Measurements from ENCODE around the gene POMGNT2. TPM values are rescaled to one million over a fixed set of nuclear protein-coding genes. Genes with fewer than 3 reads are reported as not detected.

Gene POMGNT2
- total and polyA plus RNA-seq, 5 experiments from 2014 or later: 5.5 to 10.3 (median 6.3) TPM

DNA sequence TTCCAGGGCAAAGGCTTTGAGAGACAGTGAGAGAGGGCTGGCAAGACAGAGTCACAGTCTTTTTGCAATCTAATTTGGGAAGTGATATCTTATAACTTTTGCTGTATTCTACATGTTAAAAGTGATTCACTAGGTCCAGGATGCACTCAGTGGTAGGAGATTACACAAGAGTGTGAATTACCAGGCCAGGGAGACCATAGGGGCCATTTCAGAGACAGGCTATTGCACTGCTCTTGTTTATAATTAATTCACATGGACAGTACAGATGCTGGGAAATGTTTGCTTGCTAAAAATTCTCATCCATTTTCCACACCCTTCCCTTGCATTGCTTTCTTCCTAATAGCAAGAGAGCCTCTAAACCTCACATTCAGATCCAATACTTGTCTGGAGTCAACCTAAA is 22.6 kb upstream of the POMGNT2 start:
- H3K4me1 Mint-ChIP-seq: no peaks in the 10 kb centered on the region
- POLR2A ChIA-PET: no interaction called here
- DNase-seq: no peak
- peaks cover 0 to 2% (median 0%) of the 10 kb centered on the region in 5 donors for H3K27me3 Mint-ChIP-seq
- H3K9me3 Mint-ChIP-seq: peaks cover 2 to 12% (median 9%) of the 10 kb centered on the region in 9 donors
- no peak overlapping the region for H3K4me3 Mint-ChIP-seq
- peak overlapping the region in 1 of 10 donors; percentile 17 for H3K27ac Mint-ChIP-seq
- peaks cover 0 to 14% (median 0%) of the 10 kb centered on the region in 3 donors for H3K36me3 Mint-ChIP-seq
- no peak for ATAC-seq

- no peak overlapping the region for H3K27ac Mint-ChIP-seq
- DNase-seq (no peak), ATAC-seq (no peak)
- H3K27me3 Mint-ChIP-seq: no peaks in the 10 kb centered on the region
- H3K9me3 Mint-ChIP-seq: peaks cover 2 to 21% (median 11%) of the 10 kb centered on the region in 9 donors
- no peak overlapping the region for H3K4me3 Mint-ChIP-seq
- peaks cover 0 to 18% (median 0%) of the 10 kb centered on the region in 3 donors for H3K36me3 Mint-ChIP-seq
- H3K4me1 Mint-ChIP-seq: no peaks in the 10 kb centered on the region
- POLR2A ChIA-PET: interaction anchor here (0.6 to 1.6 kb wide), 2 partner anchors 17 to 48 kb away, joined by 4 read pairs; no protein-coding TSS in a partner anchor
Observed at GRCh38 chr3:43126536-43126935, 20.7 kb upstream of the POMGNT2 start.

GRCh38 chr3:43123895-43124294 is 18.0 kb upstream of the POMGNT2 start:
- Mint-ChIP-seq H3K27me3 (peaks cover 0 to 2% (median 0%) of the 10 kb centered on the region in 5 donors), H3K9me3 (peaks cover 2 to 21% (median 11%) of the 10 kb centered on the region in 9 donors), H3K4me1 (peaks cover 0 to 3% (median 0%) of the 10 kb centered on the region in 4 donors), H3K4me3 (no peak overlapping the region), H3K27ac (no peak overlapping the region), H3K36me3 (peaks cover 0 to 18% (median 0%) of the 10 kb centered on the region in 3 donors)
- POLR2A ChIA-PET: no interaction called here
- no peak for ATAC-seq
- DNase-seq: no peak

DNA sequence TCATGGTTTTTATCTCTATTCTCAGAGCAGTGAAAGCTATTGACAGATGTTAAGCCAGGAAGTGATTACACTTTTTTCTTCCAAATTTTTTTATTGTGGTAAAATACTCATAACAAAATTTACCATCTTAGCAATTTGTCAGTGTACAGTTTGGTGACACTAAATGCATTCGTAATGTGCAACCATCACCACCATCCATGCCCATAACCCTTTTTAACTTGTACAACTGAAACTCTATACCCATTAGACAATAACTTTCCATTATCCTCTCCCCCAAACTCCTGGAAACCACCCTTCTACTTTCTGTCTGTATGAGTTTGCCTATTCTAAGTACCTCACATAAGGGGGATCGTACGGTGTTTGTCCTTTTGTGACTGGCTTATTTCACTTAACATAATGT is 15.1 kb upstream of the POMGNT2 start:
- H3K9me3 Mint-ChIP-seq: peaks cover 2 to 21% (median 11%) of the 10 kb centered on the region in 9 donors
- H3K36me3 Mint-ChIP-seq: peaks cover 0 to 18% (median 0%) of the 10 kb centered on the region in 3 donors
- H3K4me1 Mint-ChIP-seq: peaks cover 0 to 3% (median 0%) of the 10 kb centered on the region in 4 donors
- no peak for DNase-seq
- POLR2A ChIA-PET: interaction anchor here (0.6 kb wide), 1 partner anchor 110 kb away, joined by 3 read pairs; no protein-coding TSS in a partner anchor
- H3K27ac Mint-ChIP-seq: no peak overlapping the region
- no peak for ATAC-seq
- peaks cover 1 to 7% (median 2%) of the 10 kb centered on the region in 5 donors for H3K27me3 Mint-ChIP-seq
- H3K4me3 Mint-ChIP-seq: no peak overlapping the region

DNA sequence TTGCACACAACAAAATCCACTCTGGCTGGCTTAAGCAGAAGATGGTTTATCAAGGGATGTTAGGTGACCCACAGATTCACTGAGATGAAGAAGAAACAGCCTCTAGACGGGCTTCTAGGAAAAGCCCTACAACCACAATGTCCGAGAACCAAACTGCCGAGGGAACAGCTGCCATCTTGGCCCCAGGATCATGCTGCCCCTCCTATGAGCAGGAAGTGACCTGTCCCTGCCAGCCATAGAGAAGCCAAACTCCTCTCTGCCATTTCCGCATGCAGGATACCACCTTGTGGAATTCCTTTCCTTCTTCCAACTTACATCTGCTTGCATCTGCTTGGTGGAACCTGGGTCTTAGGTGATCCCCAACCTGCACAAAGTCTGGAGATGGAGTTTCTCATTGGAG is 11.4 kb upstream of the POMGNT2 start:
- Mint-ChIP-seq H3K9me3 (peaks cover 0 to 2% (median 0%) of the 10 kb centered on the region in 9 donors), H3K4me1 (peaks cover 2 to 8% (median 6%) of the 10 kb centered on the region in 4 donors), H3K4me3 (no peak overlapping the region), H3K27ac (no peak overlapping the region), H3K36me3 (no peaks in the 10 kb centered on the region), H3K27me3 (peaks cover 1 to 9% (median 3%) of the 10 kb centered on the region in 5 donors)
- DNase-seq (no peak), ATAC-seq (no peak)
- POLR2A ChIA-PET: no interaction called here

DNA sequence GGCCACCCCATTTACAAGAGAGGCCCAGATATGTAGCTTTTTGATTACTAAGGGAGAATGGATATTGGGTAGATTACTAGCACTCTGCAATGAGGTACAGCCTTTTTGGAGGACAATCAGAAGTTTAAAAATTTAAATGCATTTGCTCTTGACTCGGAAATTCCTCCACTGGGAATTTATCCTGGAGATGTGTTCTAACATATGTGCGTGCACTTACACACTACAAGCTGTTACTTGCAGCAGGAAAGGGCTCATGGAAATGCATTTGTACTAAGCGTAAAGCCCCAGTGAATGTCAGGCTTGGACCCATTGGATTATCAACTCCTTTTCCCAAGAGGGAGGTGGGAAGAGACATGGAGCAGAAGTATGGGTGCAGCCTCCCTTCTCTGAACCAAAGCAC is 7.8 kb upstream of the POMGNT2 start:
- DNase-seq (no peak), ATAC-seq (no peak)
- Mint-ChIP-seq H3K36me3 (no peaks in the 10 kb centered on the region), H3K4me1 (peaks cover 2 to 8% (median 5%) of the 10 kb centered on the region in 4 donors), H3K9me3 (no peaks in the 10 kb centered on the region), H3K27me3 (peaks cover 0 to 9% (median 3%) of the 10 kb centered on the region in 5 donors), H3K4me3 (no peak overlapping the region), H3K27ac (no peak overlapping the region)
- POLR2A ChIA-PET: no interaction called here

DNA sequence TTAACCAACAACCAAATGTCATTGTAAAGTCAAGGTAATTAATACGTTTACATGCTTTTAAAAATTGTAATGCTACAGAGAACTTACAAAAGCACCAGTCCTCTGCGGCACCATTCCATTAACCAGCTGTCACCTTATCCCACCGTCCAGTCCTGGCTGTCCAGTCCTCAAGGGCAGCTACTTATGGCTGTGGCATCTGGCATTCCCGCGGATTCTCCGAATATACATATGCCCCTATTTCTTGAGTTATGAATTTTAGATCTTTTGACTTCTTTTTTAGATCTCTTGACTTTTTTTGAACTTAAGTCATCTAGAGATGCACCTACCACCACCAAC is 382 bp upstream of the POMGNT2 start:
- Mint-ChIP-seq H3K27me3 (no peaks in the 10 kb centered on the region), H3K4me3 (peak overlapping the region; percentile 66 to 91 (median 82)), H3K9me3 (no peaks in the 10 kb centered on the region), H3K27ac (peak overlapping the region in 9 of 10 donors; percentile 58 to 86 (median 77)), H3K36me3 (no peaks in the 10 kb centered on the region), H3K4me1 (peaks cover 8 to 34% (median 23%) of the 10 kb centered on the region in 4 donors)
- POLR2A ChIA-PET: interaction anchor here (1.2 to 1.8 kb wide), 2 partner anchors 11 to 19 kb away, joined by 3 read pairs; no protein-coding TSS in a partner anchor
- ATAC-seq: peak in 1 of 2 donors; percentile 6
- DNase-seq: no peak

DNA sequence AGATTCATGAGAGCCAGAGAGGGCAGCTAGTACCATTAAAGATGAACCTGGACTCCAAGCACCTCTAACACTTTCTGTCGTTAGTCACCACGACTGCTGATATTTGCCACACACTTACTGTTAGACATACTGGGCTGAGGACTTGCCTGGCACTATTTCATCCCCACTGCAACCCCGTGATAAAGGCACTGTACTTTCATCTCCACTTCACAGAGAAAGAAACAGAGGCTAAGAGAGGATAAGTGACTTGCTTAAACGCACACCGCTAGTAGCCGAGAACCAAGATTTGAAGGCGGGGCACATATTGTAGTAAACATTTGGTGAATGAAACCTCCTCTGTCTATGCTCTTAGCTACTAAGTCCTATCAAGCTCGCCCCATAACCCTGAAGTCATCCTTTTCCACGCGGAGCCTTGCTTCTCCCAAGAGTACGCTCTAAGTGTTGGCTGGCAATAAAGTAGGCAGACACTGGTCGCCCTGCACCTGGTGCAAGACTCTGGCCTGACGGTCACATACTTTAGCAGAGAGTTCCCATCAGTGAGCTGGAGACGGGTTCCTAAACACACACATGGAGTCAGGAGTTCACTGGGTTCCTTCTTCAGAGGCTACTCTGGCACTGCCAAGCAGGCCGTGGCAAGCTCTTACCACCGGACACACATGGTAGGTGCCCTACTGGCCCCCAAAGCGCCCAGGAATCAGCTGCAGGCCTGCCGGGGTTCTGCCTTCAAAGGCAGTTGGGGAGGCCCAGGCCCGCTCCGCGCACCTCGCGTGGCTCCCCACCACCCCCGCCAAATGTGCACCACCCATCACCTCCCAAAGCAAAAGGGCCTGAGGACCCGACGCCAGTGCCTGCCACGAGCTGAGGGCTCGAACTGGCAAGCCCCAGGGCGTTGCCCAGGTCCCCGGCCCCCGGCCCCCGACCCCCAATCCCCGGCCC is 951 bp downstream of the POMGNT2 start:
- Mint-ChIP-seq H3K9me3 (no peaks in the 10 kb centered on the region), H3K4me1 (peaks cover 10 to 38% (median 27%) of the 10 kb centered on the region in 4 donors), H3K27me3 (no peaks in the 10 kb centered on the region), H3K4me3 (peak overlapping the region; percentile 72 to 86 (median 80)), H3K27ac (peak overlapping the region in 8 of 10 donors; percentile 4 to 88 (median 76)), H3K36me3 (no peaks in the 10 kb centered on the region)
- ATAC-seq: peak; percentile 32 to 43
- peak in 4 of 10 donors; percentile 7 to 39 (median 26) for DNase-seq
- POLR2A ChIA-PET: interaction anchor here (0.7 to 1.8 kb wide), 5 partner anchors 9 to 143 kb away, joined by 3 to 6 read pairs (median 3); no protein-coding TSS in a partner anchor

GRCh38 chr3:43104039-43104438 is 1.8 kb downstream of the POMGNT2 start:
- no peak for DNase-seq
- peak overlapping the region in 9 of 10 donors; percentile 72 to 86 (median 78) for H3K4me3 Mint-ChIP-seq
- H3K27me3 Mint-ChIP-seq: no peaks in the 10 kb centered on the region
- H3K9me3 Mint-ChIP-seq: no peaks in the 10 kb centered on the region
- ATAC-seq: no peak
- peak overlapping the region in 2 of 10 donors; percentile 4 to 36 for H3K27ac Mint-ChIP-seq
- POLR2A ChIA-PET: interaction anchor here (1.3 kb wide), 1 partner anchor 79 kb away, joined by 3 read pairs; no protein-coding TSS in a partner anchor
- peaks cover 12 to 43% (median 28%) of the 10 kb centered on the region in 4 donors for H3K4me1 Mint-ChIP-seq
- H3K36me3 Mint-ChIP-seq: no peaks in the 10 kb centered on the region

DNA sequence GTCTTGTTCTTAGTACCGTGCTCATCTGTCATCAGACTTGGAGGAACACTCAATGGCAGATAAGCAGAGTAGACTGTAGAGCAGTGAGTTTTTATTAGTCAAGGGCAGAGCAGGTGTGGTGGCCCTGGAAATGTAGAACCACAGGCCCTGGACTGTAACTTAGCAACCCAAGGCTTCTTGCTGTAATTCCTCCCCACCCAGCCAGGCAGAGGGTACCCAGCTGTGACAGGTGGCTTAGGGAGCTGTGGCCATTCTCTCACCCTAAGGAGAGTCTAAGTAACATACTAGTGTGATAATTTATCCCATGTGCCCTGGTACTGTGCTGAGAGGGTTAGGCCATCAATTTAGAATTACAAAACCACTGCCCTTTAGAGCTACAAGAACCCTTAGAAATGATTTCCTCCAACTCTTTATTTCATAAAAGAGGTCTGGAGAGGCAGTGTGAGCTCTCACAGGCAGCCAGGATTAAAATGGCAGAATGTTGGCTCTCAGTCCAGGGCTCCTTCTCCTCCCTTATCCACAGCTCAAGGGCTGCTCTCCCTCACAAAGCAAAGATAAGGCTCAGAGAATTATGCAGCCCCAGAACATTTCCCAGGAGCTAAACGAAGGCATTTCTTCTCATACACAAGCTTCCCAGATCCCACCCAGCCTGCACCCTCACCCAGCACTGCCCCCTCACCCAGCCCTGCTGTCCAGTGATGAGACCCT is 3.0 kb downstream of the POMGNT2 start:
- peak overlapping the region in 1 of 10 donors; percentile 75 for H3K4me3 Mint-ChIP-seq
- no peaks in the 10 kb centered on the region for H3K27me3 Mint-ChIP-seq
- H3K4me1 Mint-ChIP-seq: peaks cover 14 to 48% (median 32%) of the 10 kb centered on the region in 4 donors
- peaks cover 0 to 3% (median 0%) of the 10 kb centered on the region in 3 donors for H3K36me3 Mint-ChIP-seq
- H3K9me3 Mint-ChIP-seq: no peaks in the 10 kb centered on the region
- no peak for ATAC-seq
- DNase-seq: no peak
- H3K27ac Mint-ChIP-seq: peak overlapping the region in 1 of 10 donors; percentile 56
- POLR2A ChIA-PET: interaction anchor here (1.3 kb wide), 1 partner anchor 78 kb away, joined by 3 read pairs; no protein-coding TSS in a partner anchor

GRCh38 chr3:43098761-43099160 is 7.1 kb downstream of the POMGNT2 start:
- H3K4me3 Mint-ChIP-seq: no peak overlapping the region
- H3K36me3 Mint-ChIP-seq: peaks cover 0 to 8% (median 0%) of the 10 kb centered on the region in 3 donors
- H3K4me1 Mint-ChIP-seq: peaks cover 4 to 55% (median 32%) of the 10 kb centered on the region in 4 donors
- no peaks in the 10 kb centered on the region for H3K9me3 Mint-ChIP-seq
- DNase-seq (no peak), ATAC-seq (no peak)
- peak overlapping the region in 1 of 10 donors; percentile 31 for H3K27ac Mint-ChIP-seq
- no peaks in the 10 kb centered on the region for H3K27me3 Mint-ChIP-seq
- POLR2A ChIA-PET: no interaction called here

DNA sequence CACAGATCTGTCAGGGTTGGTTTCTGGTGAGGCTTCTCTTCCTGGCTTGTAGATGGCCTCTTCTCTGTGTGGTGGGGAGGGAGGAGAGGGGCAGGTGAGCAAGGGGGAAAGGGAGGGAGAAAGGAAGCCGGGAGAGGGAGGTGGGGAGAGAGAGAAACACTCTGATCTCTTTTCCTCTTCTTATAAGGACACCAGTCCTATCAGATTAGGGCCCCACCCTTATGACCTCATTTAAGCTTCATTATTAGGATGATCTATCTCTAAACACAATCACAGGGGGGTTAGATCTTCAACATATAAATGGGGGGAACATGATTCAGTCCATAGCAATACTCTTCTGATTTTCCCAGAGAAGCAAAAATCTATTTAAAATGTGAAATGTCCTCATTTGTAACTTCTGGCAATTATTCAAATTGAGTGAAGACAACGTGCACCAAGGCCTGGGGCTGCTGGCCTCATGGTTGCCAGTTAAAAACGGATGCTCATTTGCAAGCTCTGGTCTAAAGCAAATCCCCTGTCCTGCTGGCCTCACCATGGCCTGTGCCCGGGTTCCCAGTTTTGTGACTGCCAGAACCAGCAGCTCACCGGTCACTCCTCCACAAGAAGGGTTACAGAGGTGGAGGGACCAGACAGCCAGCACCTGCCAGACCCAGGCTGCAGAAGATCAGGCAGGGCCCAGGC is 8.3 kb downstream of the POMGNT2 start:
- no peak for ATAC-seq
- DNase-seq: no peak
- H3K27ac Mint-ChIP-seq: peak overlapping the region in 3 of 10 donors; percentile 18 to 65 (median 61)
- H3K36me3 Mint-ChIP-seq: peaks cover 0 to 8% (median 0%) of the 10 kb centered on the region in 3 donors
- H3K4me3 Mint-ChIP-seq: no peak overlapping the region
- POLR2A ChIA-PET: no interaction called here
- no peaks in the 10 kb centered on the region for H3K27me3 Mint-ChIP-seq
- peaks cover 5 to 52% (median 32%) of the 10 kb centered on the region in 4 donors for H3K4me1 Mint-ChIP-seq
- H3K9me3 Mint-ChIP-seq: no peaks in the 10 kb centered on the region
